Heart left ventricle (tissue), 13 donors: ENCODE data around the gene UBIAD1.

Experiments used
- CTCF ChIP-seq, 12 donors: fragments of 200-600 bp; sonication (generic) in 4 of 12; IDR thresholded peaks; one replicate each; pipeline versions ENCODE4 v1.5.0 to v1.8.0; 2018 to 2022; ENCODE audit warnings: antibody characterized with exemption in 12 of 12, mild to moderate bottlenecking in 5 of 12
- POLR2A ChIP-seq, 2 donors: fragments of 450-650 bp; IDR thresholded peaks; one replicate each; pipeline ENCODE4 v1.6.1; 2017; ENCODE audit warnings: antibody characterized with exemption in 2 of 2, mild to moderate bottlenecking in 2 of 2, moderate library complexity in 2 of 2
- donor health status: ischemic (EF 13 %, LVEDD 7.1; RV severe dilation, severe dysfunction).
- donor health status: DM: no; HTN: yes; CAD: no.
- donor health status: DM: no; HTN: no; CAD: no.
- donor health status: ischemic (EF 25% LVEDD 6.9; RV normal size, moderate dysfunction).
- donor health status: ischemic (EF 25% LVEDD 5.7; RV mildly dilated, moderate dysfunction).
- donor health status: ischemic (EF 35%, LVEDD 5.7; RV mildly dilated, moderate dysfunction).
- donor health status: nonischemic (EF 11% LVEDD 7.7; RV severe dilation, severe dysfunction).
- donor health status: DM: yes; HTN: yes; CAD: no.
- donor health status: PGD.
- donor health status: ischemic (EF 29% LVEDD 5.4; RV normal size, mild dysfunction).
- donor health status: nonischemic (EF 23%, LVEDD 6.1; RV moderate dilation, normal function).

- TF ChIP-seq CTCF (IDR thresholded peaks at IDR 0.05) (no peak), POLR2A (IDR thresholded peaks at IDR 0.05) (no peak)
These were observed 22.9 kb downstream of the UBIAD1 start for GRCh38 chr1:11295905-11296304.
